Measurements from ENCODE around the gene JAKMIP1.

JAKMIP1 gene

DNA sequence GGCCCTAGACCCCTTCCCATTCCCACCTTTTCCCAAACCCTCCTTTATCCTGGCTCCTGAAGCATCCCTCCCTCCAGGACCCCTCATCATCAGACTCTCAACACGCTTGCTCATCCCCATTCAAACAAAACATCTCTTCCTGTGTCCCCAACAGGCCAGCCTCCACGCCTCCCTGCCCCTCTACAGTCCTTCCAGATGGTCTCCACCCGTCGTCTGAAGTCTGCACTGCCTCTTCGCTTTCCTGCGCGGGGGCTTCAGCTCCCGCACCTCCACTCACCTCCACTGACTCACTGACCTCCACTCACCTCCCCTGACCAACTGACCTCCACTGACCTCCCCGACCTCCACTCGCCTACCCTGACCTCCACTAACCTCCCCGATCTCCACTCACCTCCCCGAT is 39.8 kb downstream of the JAKMIP1 start:
- no peak overlapping the region for H3K4me3 ChIP-seq (ENCODE audit: low read length)
- no peaks in the 10 kb centered on the region for H3K9me3 ChIP-seq (replicated peaks; ENCODE audit: insufficient read depth, low read length)
- no peaks in the 10 kb centered on the region for H3K27me3 ChIP-seq (replicated peaks; ENCODE audit: insufficient read depth, low read length)
- DNase-seq: no peak
- no peak overlapping the region for H2AFZ ChIP-seq (ENCODE audit: low read length)
- no peaks in the 10 kb centered on the region; the same call in 1 of the 2 replicates for H3K4me1 ChIP-seq (ENCODE audit: low read length)
- H3K4me2 ChIP-seq (ENCODE audit: low read depth, low read length): no peak overlapping the region
- no peak overlapping the region for H3K27ac ChIP-seq (ENCODE audit: low read length)
- H3K9ac ChIP-seq (ENCODE audit: low read length): no peak overlapping the region
- H3F3A ChIP-seq (ENCODE audit: insufficient read depth, low read length): no peaks in the 10 kb centered on the region
- no peaks in the 10 kb centered on the region for H4K20me1 ChIP-seq (ENCODE audit: insufficient read depth, low read length)
- TF ChIP-seq, protein P1, sequence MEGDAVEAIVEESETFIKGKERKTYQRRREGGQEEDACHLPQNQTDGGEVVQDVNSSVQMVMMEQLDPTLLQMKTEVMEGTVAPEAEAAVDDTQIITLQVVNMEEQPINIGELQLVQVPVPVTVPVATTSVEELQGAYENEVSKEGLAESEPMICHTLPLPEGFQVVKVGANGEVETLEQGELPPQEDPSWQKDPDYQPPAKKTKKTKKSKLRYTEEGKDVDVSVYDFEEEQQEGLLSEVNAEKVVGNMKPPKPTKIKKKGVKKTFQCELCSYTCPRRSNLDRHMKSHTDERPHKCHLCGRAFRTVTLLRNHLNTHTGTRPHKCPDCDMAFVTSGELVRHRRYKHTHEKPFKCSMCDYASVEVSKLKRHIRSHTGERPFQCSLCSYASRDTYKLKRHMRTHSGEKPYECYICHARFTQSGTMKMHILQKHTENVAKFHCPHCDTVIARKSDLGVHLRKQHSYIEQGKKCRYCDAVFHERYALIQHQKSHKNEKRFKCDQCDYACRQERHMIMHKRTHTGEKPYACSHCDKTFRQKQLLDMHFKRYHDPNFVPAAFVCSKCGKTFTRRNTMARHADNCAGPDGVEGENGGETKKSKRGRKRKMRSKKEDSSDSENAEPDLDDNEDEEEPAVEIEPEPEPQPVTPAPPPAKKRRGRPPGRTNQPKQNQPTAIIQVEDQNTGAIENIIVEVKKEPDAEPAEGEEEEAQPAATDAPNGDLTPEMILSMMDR (IDR thresholded peaks at IDR 0.05; ENCODE audit: low read length): no peak
- TF ChIP-seq EZH2phosphoT487 (IDR thresholded peaks at IDR 0.05; ENCODE audit: low read length) (no peak), EZH2 (optimal IDR thresholded peaks at IDR 0.05; ENCODE audit: low read depth, low read length) (no peak)
- H3K79me2 ChIP-seq (ENCODE audit: low read length): no peaks in the 10 kb centered on the region
- no peaks in the 10 kb centered on the region for H3K36me3 ChIP-seq (replicated peaks; ENCODE audit: insufficient read depth, low read length)
- H3K9me2 ChIP-seq (replicated peaks; ENCODE audit: insufficient read depth, low read length): no peaks in the 10 kb centered on the region

DNA sequence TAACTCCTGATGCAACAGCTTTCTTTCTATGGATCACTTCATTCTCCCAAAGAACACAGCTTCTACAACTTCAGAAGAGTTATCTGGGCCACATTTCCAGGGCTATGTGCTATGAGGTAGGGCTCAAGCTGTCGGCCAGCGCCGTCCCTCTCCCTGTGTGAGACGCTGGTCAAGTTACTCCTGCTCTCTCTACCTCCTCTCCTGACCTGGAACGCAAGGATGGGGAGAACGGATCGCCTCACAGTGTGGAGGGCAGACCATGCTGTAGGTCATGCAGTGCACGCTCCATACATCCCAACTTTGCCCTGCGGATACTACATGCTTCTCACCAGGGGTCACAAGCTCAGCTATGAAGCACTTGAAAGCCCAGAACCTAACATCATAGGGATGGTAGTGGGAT is 42.4 kb downstream of the JAKMIP1 start:
- no peak for DNase-seq
- Histone ChIP-seq H3K9ac (ENCODE audit: low read length) (no peak overlapping the region), H3K9me2 (replicated peaks; ENCODE audit: insufficient read depth, low read length) (no peaks in the 10 kb centered on the region), H3K4me2 (ENCODE audit: low read depth, low read length) (no peak overlapping the region), H4K20me1 (ENCODE audit: insufficient read depth, low read length) (no peaks in the 10 kb centered on the region), H3K4me1 (ENCODE audit: low read length) (no peaks in the 10 kb centered on the region), H3F3A (ENCODE audit: insufficient read depth, low read length) (no peaks in the 10 kb centered on the region), H3K27me3 (replicated peaks; ENCODE audit: insufficient read depth, low read length) (no peaks in the 10 kb centered on the region), H2AFZ (ENCODE audit: low read length) (no peak overlapping the region), H3K36me3 (replicated peaks; ENCODE audit: insufficient read depth, low read length) (no peaks in the 10 kb centered on the region), H3K27ac (ENCODE audit: low read length) (no peak overlapping the region), H3K9me3 (replicated peaks; ENCODE audit: insufficient read depth, low read length) (no peaks in the 10 kb centered on the region), H3K79me2 (ENCODE audit: low read length) (no peaks in the 10 kb centered on the region), H3K4me3 (ENCODE audit: low read length) (no peak overlapping the region)
- TF ChIP-seq EZH2 (optimal IDR thresholded peaks at IDR 0.05; ENCODE audit: low read depth, low read length) (no peak), EZH2phosphoT487 (IDR thresholded peaks at IDR 0.05; ENCODE audit: low read length) (no peak)
- TF ChIP-seq, protein P1 (IDR thresholded peaks at IDR 0.05; ENCODE audit: low read length): no peak

DNA sequence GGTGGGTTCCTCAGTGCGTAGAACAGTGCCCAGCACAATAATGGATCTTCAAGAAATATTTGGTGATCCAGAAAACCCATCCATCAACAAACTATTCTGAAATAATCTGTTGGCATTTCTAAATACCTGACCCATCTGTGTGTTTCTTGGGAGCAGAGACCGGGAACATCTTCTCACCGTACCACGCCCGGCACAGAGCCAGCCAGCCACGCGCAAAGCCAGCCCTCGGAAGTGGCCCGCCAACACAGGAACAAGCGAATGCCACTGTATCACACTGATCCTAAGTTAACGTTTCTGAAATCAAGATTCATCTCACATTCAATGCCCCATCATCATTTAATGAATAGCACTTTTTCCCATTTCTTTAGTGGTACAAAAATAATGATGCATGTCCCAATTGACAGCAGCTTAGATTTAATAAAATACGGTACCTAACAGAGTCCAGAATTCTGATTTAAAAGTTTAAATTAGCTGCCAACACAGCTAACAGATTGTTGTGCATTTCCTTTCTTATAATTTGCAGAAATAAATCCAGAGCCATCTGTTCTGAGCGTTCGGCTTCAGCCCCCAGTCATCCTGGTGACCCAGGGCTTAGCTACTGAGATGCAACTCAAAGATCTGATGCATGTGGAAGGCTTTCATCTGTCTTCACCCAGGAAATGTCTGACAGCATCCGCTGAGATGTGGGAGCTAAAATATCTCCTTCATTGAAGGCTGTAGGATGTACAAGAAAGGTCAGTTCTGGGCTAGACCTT is 44.2 kb downstream of the JAKMIP1 start:
- Histone ChIP-seq H3K9ac (ENCODE audit: low read length) (no peak overlapping the region), H3K9me2 (replicated peaks; ENCODE audit: insufficient read depth, low read length) (no peaks in the 10 kb centered on the region), H3F3A (ENCODE audit: insufficient read depth, low read length) (peaks cover 3% of the 10 kb centered on the region), H3K9me3 (replicated peaks; ENCODE audit: insufficient read depth, low read length) (no peaks in the 10 kb centered on the region), H3K4me1 (ENCODE audit: low read length) (peaks cover 11% of the 10 kb centered on the region), H3K36me3 (replicated peaks; ENCODE audit: insufficient read depth, low read length) (no peaks in the 10 kb centered on the region), H2AFZ (ENCODE audit: low read length) (no peak overlapping the region), H4K20me1 (ENCODE audit: insufficient read depth, low read length) (no peaks in the 10 kb centered on the region), H3K27ac (ENCODE audit: low read length) (no peak overlapping the region), H3K79me2 (ENCODE audit: low read length) (no peaks in the 10 kb centered on the region), H3K4me2 (ENCODE audit: low read depth, low read length) (no peak overlapping the region), H3K4me3 (ENCODE audit: low read length) (no peak overlapping the region), H3K27me3 (replicated peaks; ENCODE audit: insufficient read depth, low read length) (no peaks in the 10 kb centered on the region)
- no peak for DNase-seq
- TF ChIP-seq EZH2 (optimal IDR thresholded peaks at IDR 0.05; ENCODE audit: low read depth, low read length): no peak

DNA sequence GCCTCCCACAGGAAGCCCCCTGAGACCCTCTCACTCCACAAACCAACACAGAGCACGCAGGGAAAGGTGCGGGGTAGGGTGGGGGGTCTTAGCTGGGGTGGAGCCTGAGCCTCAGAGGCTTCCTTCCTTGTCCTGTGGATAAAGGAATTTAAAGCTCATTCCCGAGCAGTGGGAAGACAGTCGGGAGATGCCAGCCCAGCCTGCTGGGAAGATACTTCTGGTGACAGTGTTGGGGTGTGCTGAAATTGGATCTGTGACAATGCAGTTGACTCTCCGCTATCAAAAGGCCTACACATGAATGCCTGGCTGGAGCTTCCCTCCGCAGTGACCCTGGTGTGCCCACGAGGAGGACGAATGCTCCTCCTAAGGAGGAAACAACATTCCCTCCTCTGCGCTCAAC is 45.5 kb downstream of the JAKMIP1 start:
- H3K9me3 ChIP-seq (replicated peaks; ENCODE audit: insufficient read depth, low read length): no peaks in the 10 kb centered on the region
- no peak overlapping the region for H3K4me2 ChIP-seq (ENCODE audit: low read depth, low read length)
- H4K20me1 ChIP-seq (ENCODE audit: insufficient read depth, low read length): no peaks in the 10 kb centered on the region
- no peak overlapping the region for H2AFZ ChIP-seq (ENCODE audit: low read length)
- no peaks in the 10 kb centered on the region for H3K27me3 ChIP-seq (replicated peaks; ENCODE audit: insufficient read depth, low read length)
- no peaks in the 10 kb centered on the region for H3K9me2 ChIP-seq (replicated peaks; ENCODE audit: insufficient read depth, low read length)
- H3K79me2 ChIP-seq (ENCODE audit: low read length): peaks cover 4% of the 10 kb centered on the region
- TF ChIP-seq EZH2 (optimal IDR thresholded peaks at IDR 0.05; ENCODE audit: low read depth, low read length): no peak
- TF ChIP-seq, protein P1 (IDR thresholded peaks at IDR 0.05; ENCODE audit: low read length): no peak
- TF ChIP-seq EZH2phosphoT487 (IDR thresholded peaks at IDR 0.05; ENCODE audit: low read length): no peak
- H3K4me3 ChIP-seq (ENCODE audit: low read length): no peak overlapping the region
- no peak overlapping the region for H3K9ac ChIP-seq (ENCODE audit: low read length)
- peaks cover 18% of the 10 kb centered on the region for H3K4me1 ChIP-seq (ENCODE audit: low read length)
- no peak overlapping the region for H3K27ac ChIP-seq (ENCODE audit: low read length)
- H3F3A ChIP-seq (ENCODE audit: insufficient read depth, low read length): peaks cover 16% of the 10 kb centered on the region
- H3K36me3 ChIP-seq (replicated peaks; ENCODE audit: insufficient read depth, low read length): no peaks in the 10 kb centered on the region
- no peak for DNase-seq

Measured in MM.1S (cell line).